ENCODE results near the gene CBY1.

The CBY1 gene

DNA sequence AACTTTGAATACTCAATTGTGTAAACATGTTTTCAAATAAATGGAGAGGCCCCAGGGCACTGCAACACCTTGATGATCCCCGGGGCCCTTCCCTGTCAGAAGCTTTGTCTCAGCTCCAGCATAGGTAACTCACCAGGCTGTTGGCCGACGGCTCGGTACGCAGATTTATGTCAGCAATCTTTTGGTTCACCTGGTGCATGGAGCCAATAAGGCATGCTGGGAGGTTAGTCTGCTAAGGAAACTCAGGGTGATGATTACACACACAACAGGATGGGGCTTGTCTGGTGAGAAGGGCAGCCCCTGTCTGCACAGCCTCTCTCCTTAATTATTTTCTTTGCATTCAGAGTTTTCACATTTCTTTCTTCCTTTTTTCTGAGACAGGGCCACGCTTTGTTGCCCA, 11.0 kb upstream of the CBY1 start:
- H3K4me1 ChIP-seq (ENCODE audit: low read length): no peaks in the 10 kb centered on the region
- DNase-seq: no peak
- H4K20me1 ChIP-seq (ENCODE audit: insufficient read depth, low read length): no peaks in the 10 kb centered on the region
- no peaks in the 10 kb centered on the region for H3F3A ChIP-seq (ENCODE audit: insufficient read depth, low read length)
- no peak overlapping the region for H3K27ac ChIP-seq (ENCODE audit: low read length)
- no peak overlapping the region for H3K4me3 ChIP-seq (ENCODE audit: low read length)
- no peaks in the 10 kb centered on the region for H3K9me2 ChIP-seq (replicated peaks; ENCODE audit: insufficient read depth, low read length)
- no peaks in the 10 kb centered on the region for H3K36me3 ChIP-seq (replicated peaks; ENCODE audit: insufficient read depth, low read length)
- no peak overlapping the region for H3K9ac ChIP-seq (ENCODE audit: low read length)
- H3K27me3 ChIP-seq (replicated peaks; ENCODE audit: insufficient read depth, low read length): no peaks in the 10 kb centered on the region
- TF ChIP-seq, protein P1, sequence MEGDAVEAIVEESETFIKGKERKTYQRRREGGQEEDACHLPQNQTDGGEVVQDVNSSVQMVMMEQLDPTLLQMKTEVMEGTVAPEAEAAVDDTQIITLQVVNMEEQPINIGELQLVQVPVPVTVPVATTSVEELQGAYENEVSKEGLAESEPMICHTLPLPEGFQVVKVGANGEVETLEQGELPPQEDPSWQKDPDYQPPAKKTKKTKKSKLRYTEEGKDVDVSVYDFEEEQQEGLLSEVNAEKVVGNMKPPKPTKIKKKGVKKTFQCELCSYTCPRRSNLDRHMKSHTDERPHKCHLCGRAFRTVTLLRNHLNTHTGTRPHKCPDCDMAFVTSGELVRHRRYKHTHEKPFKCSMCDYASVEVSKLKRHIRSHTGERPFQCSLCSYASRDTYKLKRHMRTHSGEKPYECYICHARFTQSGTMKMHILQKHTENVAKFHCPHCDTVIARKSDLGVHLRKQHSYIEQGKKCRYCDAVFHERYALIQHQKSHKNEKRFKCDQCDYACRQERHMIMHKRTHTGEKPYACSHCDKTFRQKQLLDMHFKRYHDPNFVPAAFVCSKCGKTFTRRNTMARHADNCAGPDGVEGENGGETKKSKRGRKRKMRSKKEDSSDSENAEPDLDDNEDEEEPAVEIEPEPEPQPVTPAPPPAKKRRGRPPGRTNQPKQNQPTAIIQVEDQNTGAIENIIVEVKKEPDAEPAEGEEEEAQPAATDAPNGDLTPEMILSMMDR (IDR thresholded peaks at IDR 0.05; ENCODE audit: low read length): no peak
- no peak for TF ChIP-seq EZH2phosphoT487 (IDR thresholded peaks at IDR 0.05; ENCODE audit: low read length)
- TF ChIP-seq EZH2 (optimal IDR thresholded peaks at IDR 0.05; ENCODE audit: low read depth, low read length): no peak
- H3K9me3 ChIP-seq (replicated peaks; ENCODE audit: insufficient read depth, low read length): no peaks in the 10 kb centered on the region
- no peak overlapping the region for H3K4me2 ChIP-seq (ENCODE audit: low read depth, low read length)
- no peak overlapping the region for H2AFZ ChIP-seq (ENCODE audit: low read length)
- H3K79me2 ChIP-seq (ENCODE audit: low read length): no peaks in the 10 kb centered on the region

DNA sequence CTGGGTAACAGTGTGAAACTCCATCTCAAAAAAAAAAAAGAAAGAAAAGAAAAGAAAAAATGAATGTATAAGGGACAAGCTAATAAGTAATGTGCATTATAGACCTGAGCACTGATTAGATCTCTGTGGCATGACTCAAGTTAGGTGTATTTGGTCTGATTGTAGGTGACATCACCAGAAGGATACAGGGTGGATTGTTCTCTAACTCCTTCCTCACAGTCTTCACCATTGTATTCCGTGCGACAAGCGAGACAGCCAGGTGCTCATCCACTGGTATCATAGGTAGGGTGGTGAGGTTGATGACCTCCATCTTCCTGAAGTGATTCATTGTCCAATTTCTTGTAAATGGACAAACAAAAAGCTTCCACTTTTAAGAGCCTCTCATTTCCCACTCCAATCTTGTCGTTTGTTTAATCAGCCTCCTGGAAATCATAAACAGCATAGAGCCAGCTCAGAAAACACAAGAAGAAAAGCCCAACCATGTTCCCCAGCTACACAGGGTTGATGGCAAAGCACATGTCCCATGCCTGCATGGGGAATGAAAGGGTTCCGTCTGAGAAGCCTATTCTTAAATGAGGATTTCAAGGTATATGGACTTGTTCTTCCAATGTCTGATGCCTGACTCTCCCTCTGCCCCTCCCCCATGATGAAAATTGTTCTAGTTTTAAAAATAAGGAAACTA, 6.5 kb upstream of the CBY1 start:
- Histone ChIP-seq H2AFZ (ENCODE audit: low read length) (no peak overlapping the region), H3K4me1 (ENCODE audit: low read length) (no peaks in the 10 kb centered on the region), H3K27me3 (replicated peaks; ENCODE audit: insufficient read depth, low read length) (no peaks in the 10 kb centered on the region), H3K79me2 (ENCODE audit: low read length) (no peaks in the 10 kb centered on the region), H4K20me1 (ENCODE audit: insufficient read depth, low read length) (no peaks in the 10 kb centered on the region), H3K36me3 (replicated peaks; ENCODE audit: insufficient read depth, low read length) (no peaks in the 10 kb centered on the region), H3F3A (ENCODE audit: insufficient read depth, low read length) (no peaks in the 10 kb centered on the region), H3K27ac (ENCODE audit: low read length) (no peak overlapping the region), H3K4me2 (ENCODE audit: low read depth, low read length) (no peak overlapping the region), H3K9ac (ENCODE audit: low read length) (no peak overlapping the region), H3K4me3 (ENCODE audit: low read length) (no peak overlapping the region), H3K9me2 (replicated peaks; ENCODE audit: insufficient read depth, low read length) (no peaks in the 10 kb centered on the region), H3K9me3 (replicated peaks; ENCODE audit: insufficient read depth, low read length) (no peaks in the 10 kb centered on the region)
- no peak for DNase-seq
- no peak for TF ChIP-seq EZH2 (optimal IDR thresholded peaks at IDR 0.05; ENCODE audit: low read depth, low read length)
- TF ChIP-seq, protein P1 (IDR thresholded peaks at IDR 0.05; ENCODE audit: low read length): no peak
- no peak for TF ChIP-seq EZH2phosphoT487 (IDR thresholded peaks at IDR 0.05; ENCODE audit: low read length)

DNA sequence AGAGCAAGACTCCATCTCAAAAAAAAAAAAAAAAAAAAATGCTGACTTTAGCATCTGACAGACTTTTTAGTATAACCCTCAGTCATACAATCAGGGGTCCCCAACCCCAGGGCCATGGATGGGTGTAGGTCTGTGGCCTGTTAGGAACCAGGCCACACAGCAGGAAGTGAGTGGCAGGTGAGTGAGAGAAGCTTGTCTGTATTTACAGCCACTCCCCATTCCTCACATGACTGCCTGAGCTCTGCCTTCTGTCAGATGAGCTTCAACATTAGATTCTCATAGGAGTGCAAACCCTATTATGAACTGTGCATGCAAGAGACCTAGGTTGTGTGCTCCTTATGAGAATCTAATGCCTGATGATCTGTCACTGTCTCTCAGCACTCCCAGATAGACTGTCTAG, 3.6 kb upstream of the CBY1 start:
- peaks cover 11% of the 10 kb centered on the region; the same call in 1 of the 2 replicates for H3F3A ChIP-seq (ENCODE audit: insufficient read depth, low read length)
- no peaks in the 10 kb centered on the region for H3K36me3 ChIP-seq (replicated peaks; ENCODE audit: insufficient read depth, low read length)
- H3K9me2 ChIP-seq (replicated peaks; ENCODE audit: insufficient read depth, low read length): no peaks in the 10 kb centered on the region
- no peaks in the 10 kb centered on the region for H4K20me1 ChIP-seq (ENCODE audit: insufficient read depth, low read length)
- peak; percentile 10 for DNase-seq
- H3K27ac ChIP-seq (ENCODE audit: low read length): no peak overlapping the region
- H3K4me3 ChIP-seq (ENCODE audit: low read length): no peak overlapping the region
- no peaks in the 10 kb centered on the region for H3K9me3 ChIP-seq (replicated peaks; ENCODE audit: insufficient read depth, low read length)
- H3K4me1 ChIP-seq (ENCODE audit: low read length): peaks cover 9% of the 10 kb centered on the region
- TF ChIP-seq, protein P1 (IDR thresholded peaks at IDR 0.05; ENCODE audit: low read length): no peak
- no peak for TF ChIP-seq EZH2phosphoT487 (IDR thresholded peaks at IDR 0.05; ENCODE audit: low read length)
- no peak for TF ChIP-seq EZH2 (optimal IDR thresholded peaks at IDR 0.05; ENCODE audit: low read depth, low read length)
- H2AFZ ChIP-seq (ENCODE audit: low read length): no peak overlapping the region
- peaks cover 12% of the 10 kb centered on the region for H3K79me2 ChIP-seq (ENCODE audit: low read length)
- H3K4me2 ChIP-seq (ENCODE audit: low read depth, low read length): no peak overlapping the region
- no peaks in the 10 kb centered on the region for H3K27me3 ChIP-seq (replicated peaks; ENCODE audit: insufficient read depth, low read length)
- no peak overlapping the region for H3K9ac ChIP-seq (ENCODE audit: low read length)

All from MM.1S (cell line).